HEK293 (cell line): ENCODE measurements around the gene PTPRN2.

Experiments used
- CTCF ChIP-seq: fragments of 450-650 bp; formaldehyde crosslinking; IDR thresholded peaks from 2 replicates; pipeline ENCODE4 v1.5.1; 2016; ENCODE audit warnings: missing biosample characterization, missing genetic modification characterization
- KLF8 ChIP-seq: fragments of 450-650 bp; formaldehyde crosslinking; IDR thresholded peaks from 2 replicates; pipeline ENCODE4 v1.5.1; 2016; ENCODE audit warnings: missing biosample characterization, missing genetic modification characterization
- ZBTB8A ChIP-seq: fragments of 450-650 bp; formaldehyde crosslinking; IDR thresholded peaks from 2 replicates; pipeline ENCODE4 v1.5.1; 2016; ENCODE audit warnings: missing biosample characterization, missing genetic modification characterization
- ZNF707 ChIP-seq: fragments of 450-650 bp; formaldehyde crosslinking; IDR thresholded peaks from 2 replicates; pipeline ENCODE4 v1.5.1; 2016; ENCODE audit warnings: missing biosample characterization, missing genetic modification characterization

- TF ChIP-seq CTCF (tag by site-specific recombination), result no peak
- no peak for TF ChIP-seq ZBTB8A (tag by site-specific recombination)
- TF ChIP-seq KLF8 (tag by site-specific recombination), result no peak
- TF ChIP-seq ZNF707, result no peak
These were observed 115.0 kb downstream of the PTPRN2 start for GRCh38 chr7:158472596-158472995.
